Tongue (tissue), 2 donors: ENCODE results near the gene SPOCK1. TPM values are rescaled to one million over a fixed set of nuclear protein-coding genes. Genes with fewer than 3 reads are reported as not detected.

Experiments
- DNase-seq: peaks from one replicate; pipeline ENCODE4 v3.0.0-alpha.2; 2015
- total RNA-seq: library from RNA; depleted of rRNA; stranded (reverse); fragments of >200 nt; gene quantifications from one replicate; pipeline ENCODE4 v1.2.3, GENCODE V29; 2014

The SPOCK1 gene
- total RNA-seq, 1 donor from 2014 or later, result 12.3 TPM

DNA sequence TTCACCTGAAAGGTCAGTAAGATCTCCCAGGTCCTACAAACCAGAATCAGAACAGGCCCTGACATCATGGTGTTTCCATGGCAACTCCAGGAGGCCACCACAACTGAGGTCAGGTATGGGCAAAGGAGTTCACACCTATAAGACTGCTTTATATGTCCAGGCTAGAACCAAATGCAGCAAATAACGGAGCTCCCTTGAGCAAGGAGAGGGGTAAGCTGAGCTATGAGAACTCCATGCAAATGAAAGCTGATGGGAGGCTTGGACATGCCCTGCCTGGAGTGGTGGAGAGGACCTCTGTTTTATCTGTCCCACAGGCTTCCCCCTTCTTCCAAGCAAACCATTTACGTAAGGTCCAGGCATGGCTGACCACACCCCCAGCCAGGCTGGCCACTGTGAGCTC lies 207.7 kb downstream of the SPOCK1 start:
- DNase-seq, result no peak

DNA sequence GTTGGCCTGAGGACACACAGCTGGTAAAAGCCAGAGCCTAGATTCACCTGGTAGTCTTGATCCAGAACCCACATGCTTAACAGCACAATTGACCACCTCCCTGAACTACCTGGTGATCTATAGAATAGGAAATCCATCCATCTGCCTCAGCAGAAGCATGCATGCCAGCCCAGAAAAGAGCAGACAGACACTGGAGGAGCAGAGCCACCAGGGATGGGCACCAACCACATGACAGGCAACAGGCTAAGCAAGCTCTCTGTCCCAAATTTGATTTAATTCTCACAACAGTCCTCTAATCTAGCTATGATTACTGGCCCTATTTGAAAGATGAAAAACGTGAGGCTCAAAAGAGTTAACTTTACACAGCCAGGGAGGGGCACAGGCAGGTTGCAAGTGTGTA lies 208.1 kb downstream of the SPOCK1 start:
- DNase-seq, result no peak

DNA sequence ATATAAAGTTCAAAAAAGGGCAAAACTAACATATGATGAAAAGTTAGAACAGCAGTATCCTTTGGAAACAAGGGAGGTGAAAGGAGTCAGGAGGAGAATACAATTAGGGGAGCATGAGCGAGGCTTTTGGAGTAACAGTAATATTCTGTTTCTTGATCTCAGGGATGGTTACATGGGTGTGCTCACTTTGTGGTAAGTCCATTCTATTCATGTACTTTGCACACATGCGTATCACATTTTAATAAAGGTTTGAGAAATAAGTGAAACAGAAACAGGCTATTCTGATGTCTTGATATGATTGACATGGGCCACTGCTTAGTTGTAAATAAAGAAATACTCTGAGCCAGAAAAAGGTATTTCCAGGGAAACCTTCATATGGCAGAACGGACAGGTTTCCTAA lies 208.8 kb downstream of the SPOCK1 start:
- no peak for DNase-seq

DNA sequence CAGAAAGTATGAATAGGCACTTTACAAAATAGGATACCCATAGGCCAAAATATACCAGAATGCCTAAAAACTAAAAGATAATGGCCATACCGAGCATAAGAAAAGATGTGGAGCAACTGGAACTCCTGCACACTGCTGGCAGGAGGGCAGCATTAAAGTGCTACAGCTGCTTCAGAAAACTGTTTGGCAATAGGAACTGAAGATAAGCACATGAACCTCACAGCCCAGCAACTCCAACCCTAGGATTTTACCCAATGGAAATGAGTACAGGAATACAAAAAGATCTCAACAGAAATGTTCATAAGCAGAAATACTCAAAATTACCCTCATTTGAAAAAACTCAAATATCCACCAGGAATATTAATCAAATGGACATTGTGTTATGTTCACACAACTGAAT lies 209.3 kb downstream of the SPOCK1 start:
- no peak for DNase-seq

DNA sequence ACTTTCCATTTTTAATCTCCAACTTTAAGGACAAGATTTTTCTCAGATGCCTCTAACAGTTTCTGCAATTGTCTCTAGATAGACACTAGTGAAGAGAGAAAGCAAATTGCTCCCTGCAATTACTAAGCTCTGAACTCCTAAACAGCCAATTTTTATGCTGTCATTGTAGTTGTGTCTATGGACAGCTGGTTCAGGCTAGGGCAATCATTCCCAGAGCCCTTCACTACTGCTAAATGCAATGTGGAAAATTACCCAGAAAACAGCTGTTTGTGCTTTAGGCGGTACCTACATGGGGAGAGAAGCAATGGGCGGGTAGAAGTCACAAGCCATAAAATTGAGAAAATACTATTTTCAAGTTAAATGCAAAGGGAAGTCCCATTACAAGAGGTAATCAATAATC lies 211.6 kb downstream of the SPOCK1 start:
- peak; percentile 51 for DNase-seq

DNA sequence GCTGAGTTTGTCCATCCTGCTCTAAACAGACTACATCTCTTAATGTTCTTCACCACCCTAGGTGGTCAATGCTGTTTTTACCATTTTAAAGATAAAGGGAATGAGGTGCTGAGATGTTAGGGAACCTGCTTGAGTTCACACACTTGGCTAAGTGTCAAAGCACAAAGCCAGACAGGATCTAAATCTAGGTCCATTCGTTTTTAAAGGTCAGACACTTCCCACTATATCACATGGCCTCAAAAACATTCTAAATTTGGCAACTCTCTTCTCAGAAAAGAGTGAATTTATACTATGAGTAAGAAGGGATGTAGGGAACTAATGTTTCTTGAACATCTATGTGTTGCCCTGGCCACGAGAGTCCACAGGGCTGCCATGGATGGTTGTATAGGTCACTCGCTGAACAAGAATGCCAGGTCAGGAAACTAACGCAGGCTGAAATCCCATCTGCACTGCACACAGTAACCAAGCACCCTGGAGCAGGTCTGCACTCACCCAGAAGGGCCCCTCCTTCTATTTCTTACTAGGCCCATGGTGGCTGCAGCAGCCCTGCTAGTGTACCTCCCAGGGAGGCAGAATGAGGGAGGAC lies 213.0 kb downstream of the SPOCK1 start:
- DNase-seq, result no peak

DNA sequence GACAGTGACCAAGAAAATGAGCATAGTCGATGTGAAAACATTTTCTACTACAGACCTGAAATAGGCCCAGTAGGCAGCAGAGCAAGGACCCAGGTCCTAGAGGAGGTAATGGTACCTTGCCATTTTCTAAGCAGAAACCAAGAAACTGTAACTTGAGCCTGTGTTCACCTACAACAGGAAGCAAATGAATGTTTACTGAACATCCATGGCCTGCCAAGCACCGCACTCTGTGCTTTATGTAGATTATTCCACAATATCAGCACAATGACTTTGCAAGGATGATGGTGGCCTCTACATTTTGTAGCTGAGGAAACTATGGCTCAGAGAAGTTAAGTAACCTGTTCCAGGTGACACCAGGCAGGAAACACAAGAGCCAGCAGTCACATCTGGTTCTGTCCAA lies 215.3 kb downstream of the SPOCK1 start:
- no peak for DNase-seq

DNA sequence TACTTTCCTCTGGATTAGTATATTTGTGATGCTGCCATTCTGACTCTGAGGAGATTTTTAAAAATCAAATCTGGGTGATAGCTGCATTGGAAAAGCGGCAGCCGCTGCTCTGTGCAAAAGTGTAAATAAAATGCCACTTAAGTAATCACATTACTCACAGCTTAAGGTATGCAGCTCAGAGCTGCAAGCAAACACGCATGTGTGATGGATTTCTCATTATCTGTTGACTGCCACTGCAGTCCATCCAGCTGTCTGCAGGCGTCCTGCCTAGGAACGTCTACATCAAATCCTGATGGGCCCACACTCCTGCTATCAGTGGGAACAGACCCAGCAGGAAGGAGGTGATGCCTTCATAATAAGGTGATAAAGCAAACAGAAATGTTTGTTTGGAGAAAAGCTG lies 216.9 kb downstream of the SPOCK1 start:
- DNase-seq, result peak; percentile 11

DNA sequence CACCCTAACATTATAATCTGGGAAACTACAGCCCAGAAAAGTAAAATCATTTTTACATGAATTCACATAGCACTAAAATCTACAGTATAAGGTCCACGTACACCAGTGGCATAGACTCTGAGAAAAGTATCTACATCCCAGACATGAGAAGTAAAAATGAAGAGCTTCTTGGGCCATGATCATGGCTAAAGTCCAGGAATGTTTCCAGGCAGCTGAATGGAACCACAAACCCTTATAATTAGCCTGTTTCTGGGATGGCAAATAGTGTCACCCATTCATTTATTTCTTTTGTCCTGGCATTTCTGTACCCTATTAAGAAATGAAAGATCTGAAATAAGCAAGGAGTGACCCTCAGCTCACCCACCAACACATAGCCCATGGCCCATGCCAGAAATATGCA lies 217.9 kb downstream of the SPOCK1 start:
- DNase-seq, result no peak

DNA sequence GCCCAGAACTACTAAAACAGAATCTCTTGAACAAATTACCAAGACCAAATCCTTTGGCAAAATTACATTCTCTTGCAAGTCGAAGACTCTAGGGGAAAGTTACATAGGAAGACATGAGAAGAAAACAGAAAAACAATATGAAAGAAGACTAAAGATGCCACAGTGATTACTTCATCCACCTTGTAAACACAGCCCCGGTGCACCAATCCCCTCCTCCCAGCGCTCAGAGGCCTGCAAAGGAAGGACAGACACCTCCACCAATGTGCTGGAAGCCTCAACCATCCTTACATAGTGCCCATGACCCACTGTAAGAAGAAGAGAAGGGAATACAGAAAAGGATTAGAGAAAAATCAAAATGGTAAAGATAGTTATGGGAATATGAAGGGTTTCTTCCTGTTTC lies 218.5 kb downstream of the SPOCK1 start:
- no peak for DNase-seq

DNA sequence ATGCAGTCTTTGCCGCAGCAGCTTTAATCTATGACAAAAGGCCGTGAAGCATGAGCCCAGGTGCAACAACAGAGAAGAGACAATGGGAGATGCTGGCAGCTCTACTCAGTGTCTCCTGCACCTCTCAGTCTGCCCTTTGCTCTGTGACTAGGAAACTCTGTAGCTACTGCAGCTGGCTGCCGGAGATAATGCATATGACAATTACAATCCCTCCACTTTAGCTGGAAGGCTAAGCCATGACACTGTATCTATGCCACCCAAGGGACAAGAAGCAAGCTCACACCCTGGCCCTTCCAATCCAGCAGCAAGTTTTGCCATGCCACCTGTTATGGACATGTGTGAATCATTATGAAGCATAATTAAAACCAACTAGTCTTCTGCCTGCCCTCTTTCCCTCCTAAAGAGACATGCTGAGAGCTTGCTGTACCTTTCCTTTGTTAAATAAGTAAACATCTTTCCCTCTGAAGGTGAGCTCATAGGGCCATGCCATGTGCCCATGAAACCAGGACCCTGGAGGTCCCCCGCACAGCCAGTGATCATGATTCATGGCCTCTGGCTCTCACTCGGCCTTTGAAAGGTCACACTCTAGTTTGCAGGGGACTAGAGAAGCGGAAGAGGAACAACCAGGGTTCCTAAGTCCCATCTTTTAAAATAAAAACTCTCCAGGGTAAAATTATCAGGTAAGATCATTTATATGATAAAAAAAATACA lies 219.4 kb downstream of the SPOCK1 start:
- no peak for DNase-seq

DNA sequence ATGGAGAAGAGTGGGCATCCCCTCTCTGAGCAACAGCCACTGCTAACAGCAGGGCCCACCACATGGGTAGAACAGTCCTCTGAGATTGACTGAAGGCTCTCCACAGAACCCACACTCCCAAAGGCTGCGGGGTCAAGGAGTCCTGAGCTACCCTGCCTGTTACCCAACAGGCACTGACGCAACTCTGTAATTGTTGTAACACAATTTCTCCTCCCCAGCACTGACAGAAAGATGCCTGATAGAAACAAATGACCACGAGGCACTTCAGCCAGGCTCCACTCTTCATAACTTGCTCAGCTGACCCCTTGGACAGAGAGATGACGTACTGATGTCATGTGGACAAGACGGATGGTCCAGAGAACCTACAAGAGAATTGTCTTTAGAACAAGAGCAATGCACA lies 220.7 kb downstream of the SPOCK1 start:
- no peak for DNase-seq

DNA sequence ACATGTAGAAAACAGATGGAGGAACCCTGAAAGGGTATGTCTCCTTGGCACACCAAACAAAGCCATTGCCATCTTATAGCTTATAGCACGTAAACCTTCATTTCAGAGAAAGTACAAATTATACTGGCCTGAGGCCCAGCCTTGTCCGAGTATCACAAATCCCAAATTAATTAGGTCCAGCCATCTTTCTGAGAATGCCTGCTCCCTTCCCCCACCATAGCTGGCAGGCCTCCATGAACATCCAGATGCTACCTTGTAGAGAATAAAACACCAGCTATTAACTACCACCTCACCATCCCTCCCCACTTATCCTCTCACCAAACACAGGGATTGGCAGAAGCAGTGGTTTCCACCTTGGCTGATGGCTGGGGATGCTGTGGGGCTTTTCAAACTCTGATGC lies 224.0 kb downstream of the SPOCK1 start:
- DNase-seq, result no peak

DNA sequence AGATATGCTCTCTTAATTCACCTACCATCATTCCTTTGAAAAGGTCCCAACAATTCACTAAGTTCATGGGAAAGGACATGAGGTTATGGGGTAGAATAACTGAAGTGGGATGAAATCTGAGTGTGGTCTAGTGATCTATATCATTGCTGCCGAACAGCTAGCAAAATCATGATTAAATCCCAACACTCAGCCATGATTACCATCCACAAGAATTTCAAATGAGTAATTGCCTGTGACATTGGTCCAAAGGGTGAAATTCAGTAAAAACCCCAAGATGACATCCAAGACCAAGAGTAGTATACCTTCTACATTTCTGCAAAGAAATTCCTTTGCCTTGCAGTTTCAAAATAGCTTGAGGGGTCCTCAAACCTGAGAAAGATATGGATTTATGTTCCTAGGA lies 225.6 kb downstream of the SPOCK1 start:
- no peak for DNase-seq

DNA sequence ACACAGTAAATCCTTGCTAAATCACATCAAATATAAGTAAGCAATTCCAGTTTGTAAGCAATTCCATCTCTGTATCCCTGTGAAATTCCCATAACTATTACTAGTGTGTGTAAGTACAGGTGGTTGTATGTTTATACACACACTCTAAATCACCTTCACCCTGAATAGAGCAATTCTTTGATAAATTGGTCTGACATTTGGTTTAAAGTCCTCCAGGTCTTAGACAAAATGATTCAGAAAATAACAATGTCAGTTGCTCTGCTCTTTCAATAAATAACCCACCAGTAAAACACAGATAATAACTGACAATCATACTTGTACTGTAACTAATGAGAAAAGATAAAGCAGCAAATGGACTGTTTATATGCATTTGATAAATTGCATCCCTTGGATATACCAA lies 226.3 kb downstream of the SPOCK1 start:
- no peak for DNase-seq

DNA sequence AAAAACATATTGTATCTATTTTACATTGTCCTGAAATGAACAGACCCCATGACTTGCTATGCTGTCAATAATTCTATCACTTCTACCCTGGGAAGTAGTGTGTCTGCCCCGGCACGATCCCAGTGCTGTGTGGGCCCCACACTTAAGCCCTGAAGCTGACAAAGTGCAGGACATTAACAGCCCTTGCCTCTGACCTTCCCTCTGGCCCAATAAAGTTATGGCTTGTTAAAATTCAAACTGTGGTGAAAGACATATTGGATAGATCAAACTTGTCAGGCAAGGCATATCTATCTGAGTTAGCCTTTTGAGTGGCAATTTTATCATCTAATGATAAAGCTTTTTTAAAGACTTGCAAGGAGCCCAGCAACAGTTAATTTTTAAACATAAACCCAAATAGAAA lies 229.2 kb downstream of the SPOCK1 start:
- no peak for DNase-seq

DNA sequence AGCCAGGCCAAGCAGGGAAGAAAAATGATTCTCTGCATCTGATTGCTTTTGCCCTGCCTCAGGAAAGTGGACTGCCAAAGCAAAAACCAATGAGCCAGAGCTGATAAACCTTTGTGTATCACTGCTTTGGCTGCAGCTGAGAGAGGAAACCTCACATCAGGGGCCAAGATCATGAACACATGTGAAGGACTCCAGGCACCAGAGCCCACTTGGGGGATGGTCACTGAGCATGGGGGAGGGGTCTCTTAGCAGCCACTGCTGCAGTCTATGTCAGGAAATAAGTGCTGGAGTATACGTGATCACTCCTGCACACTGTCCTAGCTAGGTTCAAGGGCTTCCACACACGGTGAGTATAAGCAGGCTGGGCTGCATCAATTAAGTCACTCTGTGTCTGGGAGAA lies 229.9 kb downstream of the SPOCK1 start:
- no peak for DNase-seq

DNA sequence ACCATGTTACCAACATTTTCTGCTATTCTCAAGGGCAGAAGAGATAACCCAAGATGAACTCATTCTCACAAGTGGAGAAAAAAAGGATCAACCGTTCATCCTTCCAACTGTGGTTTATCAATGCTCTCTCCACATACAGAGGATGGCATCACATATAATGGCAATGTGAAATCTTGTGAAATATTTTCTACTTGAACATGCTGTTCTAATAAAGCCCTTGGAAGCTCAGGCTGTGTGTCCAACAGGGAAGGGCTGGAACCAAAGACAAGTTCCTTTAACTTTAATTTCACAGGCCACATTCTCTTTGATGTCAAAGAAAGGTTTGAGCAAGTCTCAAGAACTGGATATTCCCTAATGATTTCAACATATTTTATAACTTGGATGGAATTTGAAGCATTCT lies 230.5 kb downstream of the SPOCK1 start:
- DNase-seq, result no peak

DNA sequence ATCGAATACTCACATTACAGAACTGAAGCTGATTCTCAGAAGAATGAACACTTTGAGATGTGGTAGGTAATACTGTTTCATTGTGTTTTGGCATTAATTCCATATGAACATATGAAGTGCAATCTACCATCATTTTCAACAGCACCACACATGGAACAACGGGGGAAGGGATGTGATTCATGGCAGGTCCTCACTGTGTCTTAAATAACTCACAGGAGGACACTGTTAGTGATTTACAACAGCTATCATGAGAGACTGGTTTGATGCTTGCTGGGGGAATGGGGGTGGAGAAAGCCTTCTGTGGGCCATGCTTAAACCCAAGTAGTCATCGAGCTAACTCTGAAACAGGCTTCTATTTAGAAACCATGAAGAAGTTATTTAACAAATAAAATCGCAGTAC lies 232.9 kb downstream of the SPOCK1 start:
- no peak for DNase-seq

DNA sequence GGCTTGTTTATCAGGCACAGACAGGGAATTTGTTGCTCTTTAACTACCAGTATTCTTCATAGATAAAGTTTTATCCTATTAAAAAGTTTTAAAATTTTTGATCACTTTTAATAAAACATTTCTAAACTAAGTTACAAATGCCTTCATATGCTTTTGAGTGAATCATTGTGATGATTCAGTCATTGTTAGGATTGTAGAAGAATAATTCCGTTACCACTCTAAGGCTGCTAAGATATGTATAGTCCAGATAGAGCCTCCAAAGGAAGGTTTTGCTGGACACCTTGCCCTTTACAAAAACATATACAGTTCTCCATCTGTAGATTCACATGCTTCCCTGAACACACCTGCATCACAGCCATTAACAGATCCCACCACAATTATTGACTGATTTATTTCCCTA lies 233.7 kb downstream of the SPOCK1 start:
- no peak for DNase-seq

DNA sequence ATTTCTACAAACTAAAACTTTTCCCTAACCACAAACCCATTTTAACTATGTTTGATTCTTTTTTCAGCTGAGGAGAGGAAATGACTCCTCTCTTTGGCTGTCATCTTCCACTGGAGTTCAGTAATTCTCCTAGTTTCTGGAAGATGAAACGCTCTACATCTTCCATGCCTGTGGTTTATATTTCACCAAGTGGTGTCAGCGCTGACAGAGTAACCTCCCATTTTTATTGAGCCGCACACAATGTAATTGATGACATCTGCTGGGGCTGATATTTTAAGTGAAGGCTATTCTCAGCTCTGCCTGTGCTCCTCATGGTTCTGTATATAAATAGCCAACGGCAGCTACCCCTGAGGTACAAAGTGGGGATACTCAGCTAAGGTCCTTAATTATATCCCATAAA lies 234.6 kb downstream of the SPOCK1 start:
- DNase-seq, result peak; percentile 15

DNA sequence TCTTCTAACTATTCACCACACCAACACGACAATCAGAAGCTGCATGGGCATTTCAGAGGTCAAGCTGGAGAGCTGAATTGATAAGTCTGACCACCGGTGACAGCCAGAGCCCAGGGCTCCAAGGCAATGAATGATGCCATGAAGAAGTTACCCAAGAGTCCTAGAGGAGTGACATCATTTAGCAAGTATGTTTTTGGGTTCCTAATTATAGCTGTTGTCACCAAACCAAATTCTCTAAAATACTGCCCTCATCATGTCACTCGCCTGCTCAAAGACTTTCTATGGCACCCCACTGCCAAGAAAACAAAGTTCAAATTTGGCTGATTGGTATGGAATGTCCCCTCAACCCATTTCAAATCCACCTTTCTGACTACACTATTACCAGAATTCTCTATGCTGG lies 235.1 kb downstream of the SPOCK1 start:
- no peak for DNase-seq

DNA sequence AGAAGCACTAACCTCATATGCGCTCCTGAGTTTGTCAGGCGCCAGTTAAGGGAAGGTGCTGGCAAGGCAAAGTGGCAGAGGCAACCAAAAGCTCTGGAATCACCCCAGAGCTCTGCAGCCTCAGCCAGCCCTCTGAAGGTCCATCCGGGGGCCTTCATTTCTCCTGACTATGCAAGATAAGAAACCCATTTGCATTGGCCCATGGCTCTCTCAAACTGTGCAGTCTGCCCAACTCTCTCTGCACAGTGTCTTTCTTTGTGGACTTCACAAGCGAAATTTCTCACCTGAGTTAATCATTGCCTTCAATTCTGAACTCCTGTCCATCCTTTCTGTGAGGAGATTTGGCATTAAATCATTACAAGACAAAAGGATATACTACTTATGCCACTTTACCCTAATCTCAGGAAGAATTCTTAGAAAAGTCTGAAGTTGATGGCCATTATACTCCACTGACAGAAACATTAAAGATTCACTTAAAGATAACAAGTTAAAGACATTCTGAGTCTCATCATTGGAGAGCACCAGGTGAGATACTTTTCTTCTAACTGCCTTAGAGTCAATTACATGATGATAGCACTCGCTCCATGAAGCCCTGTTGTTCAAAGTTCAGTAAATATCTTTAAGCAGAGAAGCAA lies 235.6 kb downstream of the SPOCK1 start:
- DNase-seq, result no peak

DNA sequence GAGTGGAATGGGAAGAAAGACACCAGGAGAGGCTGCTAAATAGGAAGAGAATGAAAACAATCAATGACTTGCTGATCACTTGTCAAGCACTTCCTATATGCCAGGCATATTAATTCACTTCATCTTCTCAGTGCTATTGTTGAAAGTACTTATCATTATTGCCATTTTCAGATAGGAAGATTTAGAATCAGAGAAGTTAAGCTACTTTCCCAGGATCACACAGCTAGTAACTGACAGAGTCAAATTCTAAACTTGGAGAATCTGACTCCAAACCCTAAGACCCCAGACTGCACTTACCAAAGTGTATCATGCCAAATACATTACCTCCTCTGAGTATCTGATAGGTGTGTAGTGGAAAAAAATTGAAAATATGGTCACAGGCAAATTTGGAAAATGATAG lies 236.3 kb downstream of the SPOCK1 start:
- no peak for DNase-seq
